Neural crest cell (in vitro differentiated cells): Measurements from ENCODE around the gene MYCBPAP. TPM values are rescaled to one million over a fixed set of nuclear protein-coding genes. Genes with fewer than 3 reads are reported as not detected.
A peak's percentile ranks its signal among the peaks of the same experiment; 100 is the strongest.

Source experiments
- DNase-seq: peaks from one replicate; pipeline ENCODE4 v3.0.0; 2021; ENCODE audit warnings: low read depth, mixed read lengths, low spot score
- H3K27ac Mint-ChIP-seq: one replicate; pipeline ENCODE4 v1.8.0; 2021; ENCODE audit warnings: mild to moderate bottlenecking, mixed read lengths; ENCODE audit not compliant: unreplicated experiment
- H3K27me3 Mint-ChIP-seq: 2 replicates; pipeline ENCODE4 v1.8.0; 2021; ENCODE audit warnings: low read depth, mild to moderate bottlenecking, mixed read lengths
- H3K36me3 Mint-ChIP-seq: 2 replicates; pipeline ENCODE4 v1.8.0; 2021; ENCODE audit warnings: low read depth, mild to moderate bottlenecking, mixed read lengths
- H3K4me1 Mint-ChIP-seq: 2 replicates; pipeline ENCODE4 v1.8.0; 2021; ENCODE audit warnings: mixed read lengths
- H3K4me3 Mint-ChIP-seq: one replicate; pipeline ENCODE4 v1.8.0; 2021; ENCODE audit warnings: mild to moderate bottlenecking, mixed read lengths
- H3K9me3 Mint-ChIP-seq: 2 replicates; pipeline ENCODE4 v1.8.0; 2021; ENCODE audit warnings: mixed read lengths
- CTCF ChIP-seq: fragments of 200-600 bp; sonication (generic); conservative IDR thresholded peaks from 2 replicates; pipeline ENCODE4 v1.5.0; 2021; ENCODE audit warnings: antibody characterized with exemption, mild to moderate bottlenecking
- total RNA-seq: library from RNA; stranded (reverse); gene quantifications from 2 replicates; pipeline ENCODE4 v1.2.1, GENCODE V29; 2021

MYCBPAP gene
- total RNA-seq, 1 donor from 2014 or later = 1.2 TPM

GRCh38 chr17:50482110-50482509 is 26.1 kb upstream of the MYCBPAP start:
- H3K36me3 Mint-ChIP-seq = no peaks in the 10 kb centered on the region
- H3K27me3 Mint-ChIP-seq = peaks cover 5% of the 10 kb centered on the region
- H3K9me3 Mint-ChIP-seq = no peaks in the 10 kb centered on the region
- H3K4me1 Mint-ChIP-seq = peaks cover 23% of the 10 kb centered on the region
- H3K4me3 Mint-ChIP-seq = peak overlapping the region; percentile 42
- no peak for DNase-seq
- H3K27ac Mint-ChIP-seq = no peak overlapping the region
- no peak for TF ChIP-seq CTCF

- Mint-ChIP-seq H3K27ac (no peak overlapping the region), H3K9me3 (no peaks in the 10 kb centered on the region), H3K4me1 (peaks cover 23% of the 10 kb centered on the region), H3K27me3 (peaks cover 5% of the 10 kb centered on the region), H3K36me3 (no peaks in the 10 kb centered on the region), H3K4me3 (peak overlapping the region; percentile 42)
- TF ChIP-seq CTCF = peak; percentile 94
- peak; percentile 81 for DNase-seq
Observed at GRCh38 chr17:50482516-50482915, 25.7 kb upstream of the MYCBPAP start.

GRCh38 chr17:50483266-50483665 is 25.0 kb upstream of the MYCBPAP start:
- Mint-ChIP-seq H3K9me3 (no peaks in the 10 kb centered on the region), H3K4me1 (peaks cover 19% of the 10 kb centered on the region), H3K27ac (no peak overlapping the region), H3K36me3 (no peaks in the 10 kb centered on the region), H3K4me3 (no peak overlapping the region), H3K27me3 (peaks cover 1% of the 10 kb centered on the region)
- no peak for DNase-seq
- TF ChIP-seq CTCF = no peak

GRCh38 chr17:50484386-50485155 is 23.7 kb upstream of the MYCBPAP start:
- Mint-ChIP-seq H3K36me3 (no peaks in the 10 kb centered on the region), H3K4me1 (peaks cover 10% of the 10 kb centered on the region), H3K27me3 (no peaks in the 10 kb centered on the region), H3K27ac (no peak overlapping the region), H3K9me3 (no peaks in the 10 kb centered on the region), H3K4me3 (no peak overlapping the region)
- TF ChIP-seq CTCF = no peak
- DNase-seq = no peak

GRCh38 chr17:50487213-50488096 is 20.8 kb upstream of the MYCBPAP start:
- no peaks in the 10 kb centered on the region for H3K4me1 Mint-ChIP-seq
- no peak for DNase-seq
- no peak for TF ChIP-seq CTCF
- H3K4me3 Mint-ChIP-seq = no peak overlapping the region
- no peaks in the 10 kb centered on the region for H3K36me3 Mint-ChIP-seq
- no peaks in the 10 kb centered on the region for H3K27me3 Mint-ChIP-seq
- H3K9me3 Mint-ChIP-seq = no peaks in the 10 kb centered on the region
- no peak overlapping the region for H3K27ac Mint-ChIP-seq
